ENCODE results near the gene TAGLN. TPM values are rescaled to one million over a fixed set of nuclear protein-coding genes. Genes with fewer than 3 reads are reported as not detected.

TAGLN gene
- polyA plus RNA-seq, 6 donors from 2014 or later, result 5.2 to 11.5 (median 6.8) TPM; not detected in 1

DNA sequence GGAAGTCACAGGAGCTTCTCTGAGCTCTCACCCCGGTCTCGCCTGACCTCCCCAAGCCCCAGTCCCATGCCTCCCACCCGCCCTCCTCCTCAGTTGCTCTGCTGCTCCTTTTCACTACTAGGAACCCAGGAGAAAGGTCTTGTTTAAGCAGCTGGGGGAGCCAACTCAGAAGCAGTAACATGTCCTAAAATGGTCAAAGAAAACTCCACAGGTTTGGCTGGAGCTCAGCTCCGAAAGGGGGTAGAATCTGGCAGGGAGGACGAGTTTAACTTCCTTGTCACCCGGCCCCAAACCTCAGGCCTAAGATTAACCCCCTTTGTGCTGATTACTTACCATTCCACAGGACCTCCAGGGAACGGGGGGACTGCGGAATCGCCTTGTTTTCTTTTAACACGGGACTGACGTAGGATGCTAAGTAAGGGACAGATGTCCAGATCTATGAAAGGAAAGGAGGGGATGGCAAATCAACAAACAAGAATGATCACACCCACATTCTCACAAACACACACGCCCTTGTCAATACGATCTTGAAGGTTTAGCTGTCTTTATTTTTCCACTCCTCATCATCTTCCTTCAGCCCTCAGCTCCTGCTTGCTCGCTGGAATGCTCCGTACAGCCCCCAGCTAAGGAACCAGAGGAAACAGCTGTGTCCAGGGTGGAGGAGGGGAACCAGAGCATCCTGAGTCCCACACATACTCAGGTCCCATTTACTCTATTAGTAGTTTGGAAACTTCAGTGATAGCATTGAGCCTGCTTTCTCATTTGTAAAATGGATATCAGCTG, 19.2 kb downstream of the TAGLN start:
- Mint-ChIP-seq H3K4me1 (peaks cover 0 to 11% (median 4%) of the 10 kb centered on the region in 3 donors), H3K27me3 (no peaks in the 10 kb centered on the region), H3K27ac (peak overlapping the region in 3 of 6 donors; percentile 51 to 92 (median 62)), H3K9me3 (no peaks in the 10 kb centered on the region), H3K4me3 (no peak overlapping the region), H3K36me3 (peaks cover 11 to 28% of the 10 kb centered on the region in 2 donors)
- no peak for DNase-seq
- ATAC-seq (ENCODE audit: low read depth in 2 of 2), result no peak

DNA sequence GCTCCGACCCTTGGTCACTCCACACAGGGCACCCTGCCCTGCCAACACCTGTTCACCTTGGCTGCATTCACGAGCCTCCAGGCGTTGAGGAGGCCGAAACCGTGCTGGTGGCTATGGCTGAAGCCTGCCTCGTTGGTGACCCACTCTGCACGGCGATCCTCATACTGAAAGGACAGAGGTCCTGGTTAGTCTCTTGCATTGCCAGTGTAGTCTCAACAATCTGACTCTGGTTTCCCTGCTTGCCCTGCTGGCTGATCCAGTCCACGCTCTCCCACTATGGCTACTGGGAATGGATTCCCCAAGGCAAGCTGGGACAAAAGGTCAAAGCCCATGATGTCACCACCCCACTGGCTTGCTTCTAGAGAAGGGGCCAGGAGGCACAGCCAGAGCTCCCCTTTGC, 19.8 kb downstream of the TAGLN start:
- DNase-seq, result no peak
- no peak overlapping the region for H3K4me3 Mint-ChIP-seq
- H3K27ac Mint-ChIP-seq, result peak overlapping the region in 2 of 6 donors; percentile 42 to 81
- ATAC-seq (ENCODE audit: low read depth in 2 of 2), result no peak
- H3K9me3 Mint-ChIP-seq, result no peaks in the 10 kb centered on the region
- H3K4me1 Mint-ChIP-seq, result peaks cover 0 to 11% (median 4%) of the 10 kb centered on the region in 3 donors
- no peaks in the 10 kb centered on the region for H3K27me3 Mint-ChIP-seq
- H3K36me3 Mint-ChIP-seq, result peaks cover 11 to 22% of the 10 kb centered on the region in 2 donors

GRCh38 chr11:117219455-117219854, 20.3 kb downstream of the TAGLN start:
- H3K9me3 Mint-ChIP-seq, result no peaks in the 10 kb centered on the region
- H3K4me1 Mint-ChIP-seq, result peaks cover 0 to 11% (median 4%) of the 10 kb centered on the region in 3 donors
- H3K27ac Mint-ChIP-seq, result peak overlapping the region in 1 of 6 donors; percentile 83
- H3K36me3 Mint-ChIP-seq, result peaks cover 7 to 18% of the 10 kb centered on the region in 2 donors
- no peak overlapping the region for H3K4me3 Mint-ChIP-seq
- no peaks in the 10 kb centered on the region for H3K27me3 Mint-ChIP-seq
- ATAC-seq (ENCODE audit: low read depth in 2 of 2), result no peak
- no peak for DNase-seq

GRCh38 chr11:117219995-117220394, 20.8 kb downstream of the TAGLN start:
- Mint-ChIP-seq H3K36me3 (peaks cover 5 to 13% of the 10 kb centered on the region in 2 donors), H3K4me3 (no peak overlapping the region), H3K4me1 (peaks cover 0 to 11% (median 4%) of the 10 kb centered on the region in 3 donors), H3K27me3 (no peaks in the 10 kb centered on the region), H3K9me3 (no peaks in the 10 kb centered on the region), H3K27ac (peak overlapping the region in 3 of 6 donors; percentile 31 to 83 (median 34))
- ATAC-seq (ENCODE audit: low read depth in 2 of 2) (no peak), DNase-seq (no peak)

GRCh38 chr11:117220568-117220967, 21.4 kb downstream of the TAGLN start:
- H3K4me3 Mint-ChIP-seq, result no peak overlapping the region
- peaks cover 5 to 13% of the 10 kb centered on the region in 2 donors for H3K36me3 Mint-ChIP-seq
- peaks cover 0 to 11% (median 4%) of the 10 kb centered on the region in 3 donors for H3K4me1 Mint-ChIP-seq
- no peaks in the 10 kb centered on the region for H3K9me3 Mint-ChIP-seq
- DNase-seq (no peak), ATAC-seq (ENCODE audit: low read depth in 2 of 2) (no peak)
- no peaks in the 10 kb centered on the region for H3K27me3 Mint-ChIP-seq
- H3K27ac Mint-ChIP-seq, result peak overlapping the region in 4 of 6 donors; percentile 7 to 51 (median 26)

DNA sequence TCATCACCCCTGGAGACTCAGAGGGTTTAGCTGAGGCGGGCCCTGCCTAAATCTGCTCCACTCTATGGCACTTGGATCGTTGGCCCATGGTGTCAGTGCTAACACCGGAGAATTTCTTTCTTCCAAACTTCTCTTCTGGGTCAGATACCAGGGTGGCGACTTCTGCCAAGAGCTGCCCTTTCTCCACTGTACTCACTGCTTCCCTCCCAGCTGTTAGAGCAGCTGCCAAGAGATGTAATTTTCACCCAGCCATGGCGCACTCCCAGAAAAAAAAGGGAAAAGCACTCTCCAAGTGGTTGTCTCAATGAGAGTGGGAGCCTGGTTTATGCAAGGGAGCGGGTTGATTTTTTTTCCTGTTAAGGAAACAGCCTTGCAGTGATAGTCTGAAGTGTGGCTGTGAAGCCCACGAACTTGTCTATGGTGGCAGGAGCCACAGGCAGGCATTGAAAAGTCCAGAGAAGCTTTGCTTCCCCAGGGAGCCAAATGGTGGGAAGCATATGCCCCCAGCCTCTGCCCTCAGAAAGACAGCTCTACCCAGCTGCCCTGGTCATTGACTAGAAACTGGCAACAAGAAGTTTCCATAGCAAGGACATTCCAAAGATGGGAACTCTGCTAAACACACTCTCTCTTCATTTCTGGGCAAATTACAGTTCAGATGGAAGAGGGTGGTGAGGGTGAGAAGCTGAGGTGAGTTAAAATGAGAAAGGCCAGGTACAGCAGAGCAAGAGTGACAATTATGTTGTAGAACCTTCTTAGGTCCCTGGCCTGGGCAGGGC, 22.0 kb downstream of the TAGLN start:
- Mint-ChIP-seq H3K9me3 (no peaks in the 10 kb centered on the region), H3K4me3 (no peak overlapping the region), H3K27me3 (no peaks in the 10 kb centered on the region), H3K36me3 (peaks cover 5 to 13% of the 10 kb centered on the region in 2 donors), H3K4me1 (peaks cover 4 to 11% (median 4%) of the 10 kb centered on the region in 3 donors), H3K27ac (peak overlapping the region in 2 of 6 donors; percentile 20 to 51)
- no peak for ATAC-seq (ENCODE audit: low read depth in 2 of 2)
- DNase-seq, result no peak

DNA sequence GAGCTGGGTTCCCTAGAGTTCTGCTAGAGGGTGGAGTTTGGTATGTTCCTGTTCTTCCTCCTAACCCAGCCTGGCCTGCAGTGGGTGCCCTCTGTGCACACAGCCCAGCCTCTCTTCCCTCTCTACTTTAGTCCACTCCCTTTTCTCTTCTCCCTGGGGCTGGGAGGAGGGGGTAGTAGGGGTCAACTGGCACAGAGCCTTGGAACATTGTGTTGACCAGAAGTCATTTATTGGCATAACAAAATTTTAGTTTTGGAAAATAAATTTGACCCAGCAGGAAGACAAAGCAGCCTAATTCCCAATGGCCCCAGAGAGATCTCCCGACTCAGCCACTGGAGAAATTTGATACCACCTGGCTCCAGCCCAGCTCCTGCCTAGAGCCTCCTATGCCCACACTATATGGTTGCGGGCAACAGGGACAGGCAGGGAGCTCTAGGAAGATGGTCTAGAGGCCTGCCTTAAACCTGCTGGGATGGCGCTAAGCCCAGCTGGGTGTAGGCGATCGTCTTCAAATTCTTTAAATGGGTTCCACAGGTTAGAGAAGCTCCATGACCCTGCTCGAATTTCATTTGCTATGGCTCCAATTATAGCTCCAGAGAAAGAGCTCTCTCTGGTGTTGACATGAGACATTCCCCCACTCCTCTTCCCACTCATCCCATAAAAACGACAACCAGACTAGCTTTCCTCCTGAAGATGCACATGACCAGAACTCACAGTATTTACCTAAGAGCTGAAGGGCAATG, 22.8 kb downstream of the TAGLN start:
- Mint-ChIP-seq H3K27me3 (no peaks in the 10 kb centered on the region), H3K4me1 (peaks cover 7 to 17% (median 10%) of the 10 kb centered on the region in 3 donors), H3K4me3 (no peak overlapping the region), H3K36me3 (peaks cover 9 to 20% of the 10 kb centered on the region in 2 donors), H3K9me3 (no peaks in the 10 kb centered on the region), H3K27ac (peak overlapping the region in 4 of 6 donors; percentile 6 to 79 (median 68))
- ATAC-seq (ENCODE audit: low read depth in 2 of 2), result no peak
- no peak for DNase-seq

DNA sequence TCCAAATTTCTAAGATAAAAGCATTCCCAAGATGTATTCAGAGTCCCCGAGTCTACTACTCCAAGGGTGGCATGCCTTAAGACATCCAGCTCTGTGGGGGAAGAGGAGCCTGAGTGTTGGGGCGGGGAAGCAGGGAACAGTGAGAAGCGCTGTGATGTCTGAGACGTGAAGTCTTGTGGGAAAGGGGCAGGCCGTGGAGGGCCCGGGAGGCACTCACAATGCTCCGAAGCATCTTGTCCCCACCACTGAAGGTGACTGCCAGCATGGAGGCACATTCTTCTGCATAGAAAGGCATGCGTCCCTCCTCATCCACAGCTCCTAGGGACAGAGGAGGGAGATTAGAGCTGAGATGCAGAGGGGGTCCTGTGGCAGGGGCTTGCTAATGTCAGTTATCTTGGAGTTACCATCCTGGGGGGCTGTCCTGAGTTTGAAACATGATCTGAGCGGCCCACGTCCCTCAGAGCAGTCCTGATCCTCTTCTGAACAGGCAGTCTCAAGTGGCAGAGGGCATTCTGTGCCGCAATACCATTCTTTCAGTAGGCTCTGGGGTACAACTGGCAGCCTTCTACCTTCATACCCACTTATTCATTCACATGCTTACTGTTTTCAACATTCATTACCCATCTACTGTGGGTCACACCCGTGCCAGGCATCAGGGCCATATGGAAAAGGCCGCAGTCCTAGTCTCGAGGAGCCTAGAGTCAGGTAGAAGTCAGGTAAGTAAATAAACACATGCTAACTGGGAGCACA, 24.0 kb downstream of the TAGLN start:
- Mint-ChIP-seq H3K27me3 (no peaks in the 10 kb centered on the region), H3K36me3 (peaks cover 13 to 24% of the 10 kb centered on the region in 2 donors), H3K27ac (peak overlapping the region in 1 of 6 donors; percentile 77), H3K4me1 (peaks cover 9 to 20% (median 15%) of the 10 kb centered on the region in 3 donors), H3K9me3 (no peaks in the 10 kb centered on the region), H3K4me3 (no peak overlapping the region)
- ATAC-seq (ENCODE audit: low read depth in 2 of 2), result no peak
- DNase-seq, result no peak

- Mint-ChIP-seq H3K27me3 (no peaks in the 10 kb centered on the region), H3K4me3 (no peak overlapping the region), H3K36me3 (peaks cover 15 to 22% of the 10 kb centered on the region in 2 donors), H3K27ac (peak overlapping the region in 3 of 6 donors; percentile 15 to 66 (median 58)), H3K9me3 (no peaks in the 10 kb centered on the region), H3K4me1 (peaks cover 11 to 28% (median 19%) of the 10 kb centered on the region in 3 donors)
- ATAC-seq (ENCODE audit: low read depth in 2 of 2), result no peak
- no peak for DNase-seq
Observed at GRCh38 chr11:117223741-117224689, 24.8 kb downstream of the TAGLN start.

DNA sequence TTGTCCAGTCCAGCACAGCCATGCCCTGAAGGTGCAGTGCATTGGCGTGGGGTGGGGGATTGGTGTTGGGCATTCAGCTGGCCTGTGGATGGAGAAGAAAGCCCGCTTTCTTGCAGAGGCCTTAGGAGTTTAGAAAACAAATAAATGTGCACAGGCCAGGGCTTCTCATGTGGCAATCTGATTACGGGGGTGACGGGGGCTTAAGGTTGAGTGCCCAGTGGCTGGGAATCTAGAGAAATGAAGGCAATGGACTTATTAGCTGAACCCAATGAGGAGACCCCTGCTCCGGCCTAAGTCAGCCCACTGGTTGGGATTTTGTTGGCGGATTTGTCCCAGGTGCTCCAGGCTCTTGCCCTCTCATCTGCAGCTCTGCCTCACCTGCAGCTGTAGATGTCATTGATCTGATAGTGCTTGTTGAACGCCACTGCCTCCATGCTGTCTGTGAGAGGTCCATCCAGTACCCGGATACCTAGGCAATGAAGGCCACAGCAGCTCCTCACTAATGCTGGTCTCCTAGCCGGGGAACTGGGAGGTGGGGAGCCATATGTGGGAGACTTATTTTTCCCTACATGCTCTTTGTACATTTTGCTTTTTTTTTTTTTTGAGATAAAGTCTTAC, 26.5 kb downstream of the TAGLN start:
- Mint-ChIP-seq H3K27ac (peak overlapping the region in 1 of 6 donors; percentile 84), H3K36me3 (peaks cover 10 to 15% of the 10 kb centered on the region in 2 donors), H3K9me3 (no peaks in the 10 kb centered on the region), H3K4me3 (no peak overlapping the region), H3K4me1 (peaks cover 23 to 35% (median 33%) of the 10 kb centered on the region in 3 donors), H3K27me3 (no peaks in the 10 kb centered on the region)
- no peak for DNase-seq
- ATAC-seq (ENCODE audit: low read depth in 2 of 2), result no peak

All from naive B cell (primary cell).